ENCODE data around the gene RAB34. TPM values are rescaled to one million over a fixed set of nuclear protein-coding genes. Genes with fewer than 3 reads are reported as not detected.
"Not testable (repeated sequence)": the region's sequence is repeated elsewhere in the genome, so short reads cannot be mapped to it uniquely, and the experiment has no call there.

Gene RAB34
- total RNA-seq, 2 experiments from 2014 or later: 0.22 to 0.99 TPM

DNA sequence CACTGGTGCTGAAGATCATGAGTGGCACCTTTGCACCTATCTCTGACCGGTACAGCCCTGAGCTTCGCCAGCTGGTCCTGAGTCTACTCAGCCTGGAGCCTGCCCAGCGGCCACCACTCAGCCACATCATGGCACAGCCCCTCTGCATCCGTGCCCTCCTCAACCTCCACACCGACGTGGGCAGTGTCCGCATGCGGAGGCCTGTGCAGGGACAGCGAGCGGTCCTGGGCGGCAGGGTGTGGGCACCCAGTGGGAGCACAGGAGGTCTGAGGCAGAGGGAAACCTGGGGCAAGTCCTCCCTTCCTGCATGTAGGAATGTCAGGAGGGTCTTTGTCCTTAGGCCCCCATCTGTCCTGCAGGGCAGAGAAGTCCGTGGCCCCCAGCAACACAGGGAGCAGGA is 19.6 kb upstream of the RAB34 start:
- DNase-seq (ENCODE audit: low spot score): no peak
- H3K4me1 ChIP-seq (ENCODE audit: insufficient read depth, low read length, poor library complexity, severe bottlenecking): peaks cover 65% of the 10 kb centered on the region
- peaks cover 3% of the 10 kb centered on the region; the same call in 1 of the 2 replicates for H3K9me3 ChIP-seq (ENCODE audit: low read length)
- ChIA-PET CTCF (ENCODE audit: unreplicated experiment) (no interaction called here), POLR2A (no interaction called here)
- peak overlapping the region; percentile 60 for H3K4me3 ChIP-seq (ENCODE audit: low read depth, low read length, poor library complexity, severe bottlenecking)
- intact Hi-C loops (cut with micrococcal nuclease; ENCODE audit: unreplicated experiment): no loop called here
- no peaks in the 10 kb centered on the region for H4K20me1 ChIP-seq (ENCODE audit: insufficient read depth, low read length)
- H3K36me3 ChIP-seq (ENCODE audit: insufficient read depth, low read length): peaks cover 32% of the 10 kb centered on the region
- no peak for TF ChIP-seq EZH2phosphoT487 (IDR thresholded peaks at IDR 0.05; ENCODE audit: borderline replicate concordance, low read depth, low read length)
- no peak for TF ChIP-seq CTCF (conservative IDR thresholded peaks at IDR 0.05; ENCODE audit: low read length)
- peaks cover 10% of the 10 kb centered on the region; the same call in 1 of the 2 replicates for H3K79me2 ChIP-seq (ENCODE audit: insufficient read depth, low read depth, low read length)
- peak overlapping the region; percentile 77 for H3K4me2 ChIP-seq (ENCODE audit: low read length)
- peak overlapping the region; percentile 95 for H3K27ac ChIP-seq (ENCODE audit: low read depth, low read length, poor library complexity, severe bottlenecking)
- H2AFZ ChIP-seq (ENCODE audit: low read length): no peak overlapping the region
- BruUV-seq (replicated peaks): no TSS peak
- no peaks in the 10 kb centered on the region for H3K9me2 ChIP-seq (ENCODE audit: insufficient read depth, low read length)

- H2AFZ ChIP-seq (ENCODE audit: low read length); H3K4me3 ChIP-seq (ENCODE audit: low read depth, low read length, poor library complexity, severe bottlenecking); DNase-seq (ENCODE audit: low spot score); H3K4me2 ChIP-seq (ENCODE audit: low read length); intact Hi-C loops (cut with micrococcal nuclease; ENCODE audit: unreplicated experiment); H4K20me1 ChIP-seq (ENCODE audit: insufficient read depth, low read length); H3K9me3 ChIP-seq (ENCODE audit: low read length); CTCF ChIA-PET (ENCODE audit: unreplicated experiment); H3K9me2 ChIP-seq (ENCODE audit: insufficient read depth, low read length); H3K27ac ChIP-seq (ENCODE audit: low read depth, low read length, poor library complexity, severe bottlenecking): not testable (repeated sequence)
- TSS peak; percentile 81 for BruUV-seq (replicated peaks)
- Histone ChIP-seq H3K36me3 (ENCODE audit: insufficient read depth, low read length) (peaks cover 32% of the 10 kb centered on the region), H3K4me1 (ENCODE audit: insufficient read depth, low read length, poor library complexity, severe bottlenecking) (peaks cover 54% of the 10 kb centered on the region), H3K79me2 (ENCODE audit: insufficient read depth, low read depth, low read length) (peaks cover 10% of the 10 kb centered on the region; the same call in 1 of the 2 replicates)
- POLR2A ChIA-PET: interaction anchor here (1.1 kb wide), 1 partner anchor 16 kb away, joined by 3 read pairs; the partner anchor contains the start of gene RPL23A
Observed at GRCh38 chr17:28735913-28736769, 18.5 kb upstream of the RAB34 start.

- ChIA-PET CTCF (ENCODE audit: unreplicated experiment) (no interaction called here), POLR2A (interaction anchor here (1.1 to 1.6 kb wide), 2 partner anchors 15 to 16 kb away, joined by 3 to 5 read pairs; partner anchors contain the start of gene RPL23A)
- H3K79me2 ChIP-seq (ENCODE audit: insufficient read depth, low read depth, low read length): peaks cover 8% of the 10 kb centered on the region; the same call in 1 of the 2 replicates
- TF ChIP-seq EZH2phosphoT487 (IDR thresholded peaks at IDR 0.05; ENCODE audit: borderline replicate concordance, low read depth, low read length): no peak
- TF ChIP-seq CTCF (conservative IDR thresholded peaks at IDR 0.05; ENCODE audit: low read length): no peak
- H3K36me3 ChIP-seq (ENCODE audit: insufficient read depth, low read length): peaks cover 26% of the 10 kb centered on the region
- H4K20me1 ChIP-seq (ENCODE audit: insufficient read depth, low read length): no peaks in the 10 kb centered on the region
- DNase-seq (ENCODE audit: low spot score): no peak
- H2AFZ ChIP-seq (ENCODE audit: low read length): no peak overlapping the region
- no peak overlapping the region for H3K4me3 ChIP-seq (ENCODE audit: low read depth, low read length, poor library complexity, severe bottlenecking)
- H3K27ac ChIP-seq (ENCODE audit: low read depth, low read length, poor library complexity, severe bottlenecking): no peak overlapping the region
- intact Hi-C loops (cut with micrococcal nuclease; ENCODE audit: unreplicated experiment): no loop called here
- peaks cover 3% of the 10 kb centered on the region; the same call in 1 of the 2 replicates for H3K9me3 ChIP-seq (ENCODE audit: low read length)
- peaks cover 45% of the 10 kb centered on the region for H3K4me1 ChIP-seq (ENCODE audit: insufficient read depth, low read length, poor library complexity, severe bottlenecking)
- H3K4me2 ChIP-seq (ENCODE audit: low read length): no peak overlapping the region
- no peaks in the 10 kb centered on the region for H3K9me2 ChIP-seq (ENCODE audit: insufficient read depth, low read length)
- no TSS peak for BruUV-seq (replicated peaks)
Observed at GRCh38 chr17:28735242-28735722, 17.6 kb upstream of the RAB34 start.
